ENCODE results near the gene EPDR1.

GRCh38 chr7:37920849-37921805, 687 bp downstream of the EPDR1 start:
- TF ChIP-seq POLR2A (IDR thresholded peaks at IDR 0.05; ENCODE audit: low read depth), result no peak
- TF ChIP-seq CTCF (IDR thresholded peaks at IDR 0.05), result peak in 1 of 3 experiments; percentile 10
- TF ChIP-seq POLR2AphosphoS5 (IDR thresholded peaks at IDR 0.05), result no peak
- no peak for TF ChIP-seq EP300 (IDR thresholded peaks at IDR 0.05)
